Mesothelial cell of epicardium (in vitro differentiated cells): ENCODE results near the gene AKR1C4. TPM values are rescaled to one million over a fixed set of nuclear protein-coding genes. Genes with fewer than 3 reads are reported as not detected.
"Not testable (repeated sequence)": the region's sequence is repeated elsewhere in the genome, so short reads cannot be mapped to it uniquely, and the experiment has no call there.

Source experiments
- DNase-seq, 2 experiments: peaks; one replicate each; pipeline ENCODE4 v3.0.0; 2021; ENCODE audit warnings: low spot score in 2 of 2; ENCODE audit not compliant: unreplicated experiment in 2 of 2
- H3K27ac Mint-ChIP-seq: 2 replicates; pipeline ENCODE4 v1.8.0; 2021; ENCODE audit warnings: mixed read lengths
- H3K27me3 Mint-ChIP-seq: 2 replicates; pipeline ENCODE4 v1.8.0; 2021; ENCODE audit warnings: low read depth, mixed read lengths
- H3K36me3 Mint-ChIP-seq: 2 replicates; pipeline ENCODE4 v1.8.0; 2021; ENCODE audit warnings: mixed read lengths
- H3K4me1 Mint-ChIP-seq: 2 replicates; pipeline ENCODE4 v1.8.0; 2021; ENCODE audit warnings: mixed read lengths
- H3K4me3 Mint-ChIP-seq: 2 replicates; pipeline ENCODE4 v1.8.0; 2021; ENCODE audit warnings: mild to moderate bottlenecking, moderate library complexity, mixed read lengths
- H3K9me3 Mint-ChIP-seq: 2 replicates; pipeline ENCODE4 v1.8.0; 2021; ENCODE audit warnings: mixed read lengths
- CTCF ChIP-seq: fragments of 200-600 bp; sonication (generic); IDR thresholded peaks from one replicate; pipeline ENCODE4 v1.5.0; 2021; ENCODE audit warnings: antibody characterized with exemption; ENCODE audit not compliant: unreplicated experiment
- total RNA-seq: library from RNA; stranded (reverse); gene quantifications from 3 replicates; pipeline ENCODE4 v1.2.1, GENCODE V29; 2021

AKR1C4 gene
- total RNA-seq, 1 donor from 2014 or later = not detected

DNA sequence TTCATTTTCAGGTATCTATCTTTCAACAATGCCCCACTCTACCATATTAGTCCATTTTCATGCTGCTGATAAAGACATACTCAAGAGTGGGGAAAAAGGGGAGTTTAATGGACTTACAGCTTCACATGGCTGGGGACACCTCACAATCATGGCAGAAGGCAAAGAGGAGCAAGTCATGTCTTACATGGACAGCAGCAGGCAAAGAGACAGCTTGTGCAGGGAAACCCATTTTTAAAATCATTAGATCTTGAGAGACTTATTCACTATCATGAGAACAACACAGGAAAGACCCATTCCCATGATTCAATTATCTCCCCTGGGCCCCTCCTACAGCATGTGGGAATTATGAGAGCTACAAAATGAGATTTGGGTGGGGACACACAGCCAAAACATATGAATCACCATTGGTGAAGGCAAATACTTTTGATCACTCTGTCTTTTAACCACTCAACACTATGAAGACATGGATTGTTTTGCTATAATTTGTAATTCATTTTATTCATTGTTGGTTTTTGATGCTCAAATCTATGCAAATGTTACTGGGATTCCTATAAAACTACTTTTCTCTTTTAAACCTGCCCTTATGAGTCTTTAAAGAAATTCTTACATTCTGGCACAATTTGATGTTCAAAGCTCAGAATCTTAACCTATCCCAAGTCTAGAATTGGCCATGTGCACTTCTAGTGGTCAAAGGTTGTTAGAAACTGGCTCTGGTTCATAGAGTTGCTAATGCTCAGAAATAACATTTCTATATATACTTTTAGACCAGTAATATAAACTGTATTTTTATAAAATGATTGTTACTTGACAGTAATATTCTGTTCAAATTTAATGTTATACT is 15.3 kb downstream of the AKR1C4 start:
- TF ChIP-seq CTCF = no peak
- no peaks in the 10 kb centered on the region for H3K27me3 Mint-ChIP-seq
- no peak for DNase-seq
- no peak overlapping the region for H3K4me3 Mint-ChIP-seq
- no peaks in the 10 kb centered on the region for H3K36me3 Mint-ChIP-seq
- H3K27ac Mint-ChIP-seq = no peak overlapping the region
- peaks cover 48% of the 10 kb centered on the region for H3K9me3 Mint-ChIP-seq
- no peaks in the 10 kb centered on the region for H3K4me1 Mint-ChIP-seq

GRCh38 chr10:5216801-5217200 is 20.2 kb downstream of the AKR1C4 start:
- Mint-ChIP-seq H3K36me3 (no peaks in the 10 kb centered on the region), H3K9me3 (peaks cover 38% of the 10 kb centered on the region), H3K27me3 (no peaks in the 10 kb centered on the region), H3K4me3 (no peak overlapping the region), H3K27ac (no peak overlapping the region), H3K4me1 (no peaks in the 10 kb centered on the region)
- TF ChIP-seq CTCF = no peak
- DNase-seq = no peak

DNA sequence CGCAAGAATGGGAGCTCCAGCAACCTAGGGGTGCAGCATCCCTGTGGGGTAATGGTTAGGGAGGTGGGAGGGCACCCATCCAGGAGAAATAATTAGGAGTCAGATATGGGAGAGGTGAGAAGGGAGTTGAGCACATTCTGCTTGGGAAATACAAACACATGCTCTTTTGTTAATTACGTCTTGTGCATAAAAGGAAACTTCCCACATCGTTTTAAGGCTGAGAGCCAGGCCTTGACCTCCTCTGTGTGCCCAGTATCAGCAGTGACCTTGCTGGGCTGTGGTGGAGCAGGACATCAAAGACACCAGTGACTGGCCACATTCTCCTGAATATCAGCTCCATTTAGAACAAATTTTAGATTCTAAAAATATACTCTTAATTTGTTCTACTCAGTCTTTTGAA is 22.6 kb downstream of the AKR1C4 start:
- H3K4me3 Mint-ChIP-seq = no peak overlapping the region
- H3K27me3 Mint-ChIP-seq = no peaks in the 10 kb centered on the region
- TF ChIP-seq CTCF = no peak
- no peaks in the 10 kb centered on the region for H3K4me1 Mint-ChIP-seq
- peaks cover 43% of the 10 kb centered on the region for H3K9me3 Mint-ChIP-seq
- H3K36me3 Mint-ChIP-seq = peaks cover 2% of the 10 kb centered on the region
- no peak for DNase-seq
- no peak overlapping the region for H3K27ac Mint-ChIP-seq

- DNase-seq, H3K36me3 Mint-ChIP-seq, H3K4me3 Mint-ChIP-seq, H3K4me1 Mint-ChIP-seq, H3K27ac Mint-ChIP-seq, H3K27me3 Mint-ChIP-seq: not testable (repeated sequence)
- H3K9me3 Mint-ChIP-seq = peaks cover 33% of the 10 kb centered on the region
These were observed 26.3 kb downstream of the AKR1C4 start for GRCh38 chr10:5222942-5223341.

DNA sequence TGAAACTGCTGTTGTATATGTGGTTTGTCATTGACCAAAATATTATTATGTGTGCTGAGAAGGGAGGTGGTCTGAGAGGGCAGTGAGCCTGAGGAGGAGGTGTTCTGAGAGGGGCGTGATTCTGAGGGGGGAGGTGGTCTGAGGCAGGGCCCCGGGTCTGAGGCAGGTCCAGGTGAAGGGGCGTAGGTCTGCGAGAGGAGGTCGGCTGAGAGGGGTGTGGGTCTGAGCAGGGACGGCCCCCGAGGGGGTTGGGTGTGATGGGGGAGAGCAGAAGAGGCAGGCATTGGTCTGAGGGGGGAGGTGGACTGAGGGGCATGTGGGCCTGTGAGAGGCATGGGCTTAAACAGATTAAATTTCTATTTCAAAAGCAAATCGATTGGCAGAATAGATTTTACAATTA is 32.4 kb downstream of the AKR1C4 start:
- Mint-ChIP-seq H3K4me1 (no peaks in the 10 kb centered on the region), H3K9me3 (peaks cover 48% of the 10 kb centered on the region), H3K27ac (no peak overlapping the region), H3K27me3 (no peaks in the 10 kb centered on the region), H3K4me3 (no peak overlapping the region), H3K36me3 (no peaks in the 10 kb centered on the region)
- DNase-seq = no peak
- TF ChIP-seq CTCF = no peak

DNA sequence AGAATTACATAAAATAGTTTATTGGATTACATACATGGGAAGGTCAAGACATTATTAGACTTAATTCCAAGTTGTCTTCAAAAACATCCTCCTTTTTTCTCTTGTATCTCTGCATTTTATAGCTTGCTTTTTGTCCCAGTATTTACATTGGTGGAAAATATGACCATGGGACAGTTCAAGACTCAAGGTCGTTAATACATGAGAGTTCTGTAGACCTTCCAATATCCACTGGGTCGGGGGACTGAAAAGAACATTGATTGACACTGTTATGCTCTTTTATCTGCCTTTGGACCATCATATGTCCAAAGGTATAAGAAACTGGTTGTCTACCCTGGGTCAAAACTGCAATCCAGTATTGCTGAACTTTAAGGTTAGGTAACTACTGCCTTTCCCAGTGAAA is 36.7 kb downstream of the AKR1C4 start:
- Mint-ChIP-seq H3K4me1 (no peaks in the 10 kb centered on the region), H3K4me3 (no peak overlapping the region), H3K9me3 (peaks cover 64% of the 10 kb centered on the region), H3K36me3 (no peaks in the 10 kb centered on the region), H3K27ac (no peak overlapping the region), H3K27me3 (no peaks in the 10 kb centered on the region)
- TF ChIP-seq CTCF = no peak
- no peak for DNase-seq
